Neural progenitor cell (in vitro differentiated cells): ENCODE measurements around the gene TNFRSF25. TPM values are rescaled to one million over a fixed set of nuclear protein-coding genes. Genes with fewer than 3 reads are reported as not detected.

Experiments
- DNase-seq: peaks from one replicate; pipeline ENCODE4 v3.0.0-alpha.2; 2016; ENCODE audit warnings: low spot score
- H2AFZ ChIP-seq: fragments of 200-600 bp; sonication (generic); replicated peaks from 2 replicates; pipeline ENCODE4 v1.6.1; 2016; ENCODE audit warnings: antibody characterized with exemption
- H3F3A ChIP-seq: fragments of 200-600 bp; sonication (generic); 2 replicates; pipeline ENCODE4 v1.6.1; 2016; ENCODE audit warnings: antibody characterized with exemption, low read depth
- H3K27ac ChIP-seq: fragments of 200-600 bp; sonication (generic); 2 replicates; pipeline ENCODE4 v1.5.1; 2016; ENCODE audit warnings: mild to moderate bottlenecking
- H3K27me3 ChIP-seq: fragments of 200-600 bp; sonication (generic); 2 replicates; pipeline ENCODE4 v1.6.1; 2016; ENCODE audit warnings: mild to moderate bottlenecking, moderate library complexity
- H3K36me3 ChIP-seq: fragments of 200-600 bp; sonication (generic); 2 replicates; pipeline ENCODE4 v1.5.1; 2016
- H3K4me1 ChIP-seq: fragments of 200-600 bp; sonication (generic); 2 replicates; pipeline ENCODE4 v1.6.1; 2016; ENCODE audit warnings: mixed run types
- H3K4me2 ChIP-seq: fragments of 200-600 bp; sonication (generic); 2 replicates; pipeline ENCODE4 v1.6.1; 2016
- H3K4me3 ChIP-seq: fragments of 200-600 bp; sonication (generic); 2 replicates; pipeline ENCODE4 v1.5.1; 2016
- H3K79me2 ChIP-seq: fragments of 200-600 bp; sonication (generic); 2 replicates; pipeline ENCODE4 v1.6.1; 2016; ENCODE audit warnings: low read depth
- H3K9ac ChIP-seq: fragments of 200-600 bp; sonication (generic); 2 replicates; pipeline ENCODE4 v1.6.1; 2016
- H3K9me3 ChIP-seq: fragments of 200-600 bp; sonication (generic); 2 replicates; pipeline ENCODE4 v1.5.1; 2016; ENCODE audit warnings: low read depth
- H4K20me1 ChIP-seq: fragments of 200-600 bp; sonication (generic); 2 replicates; pipeline ENCODE4 v1.6.1; 2016; ENCODE audit warnings: low read depth
- H3K27ac Mint-ChIP-seq: 3 replicates; pipeline ENCODE4 v1.8.0; 2021; ENCODE audit warnings: mixed read lengths
- H3K27me3 Mint-ChIP-seq: 2 replicates; pipeline ENCODE4 v1.8.0; 2022; ENCODE audit warnings: low read depth, mild to moderate bottlenecking, inconsistent platforms, moderate library complexity, mixed read lengths; ENCODE audit not compliant: insufficient read depth
- H3K36me3 Mint-ChIP-seq: 3 replicates; pipeline ENCODE4 v1.8.0; 2021; ENCODE audit warnings: mixed read lengths
- H3K4me1 Mint-ChIP-seq: 3 replicates; pipeline ENCODE4 v1.8.0; 2021; ENCODE audit warnings: mixed read lengths
- H3K4me3 Mint-ChIP-seq: 3 replicates; pipeline ENCODE4 v1.8.0; 2021; ENCODE audit warnings: mild to moderate bottlenecking, moderate library complexity, mixed read lengths
- H3K9me3 Mint-ChIP-seq: 3 replicates; pipeline ENCODE4 v1.8.0; 2020; ENCODE audit warnings: mixed read lengths
- EZH2 ChIP-seq: fragments of 200-600 bp; sonication (generic); IDR thresholded peaks from 2 replicates; pipeline ENCODE4 v1.6.1; 2017; ENCODE audit warnings: antibody characterized with exemption, mild to moderate bottlenecking, moderate library complexity
- EZH2phosphoT487 ChIP-seq: fragments of 200-600 bp; sonication (generic); IDR thresholded peaks from 2 replicates; pipeline ENCODE4 v1.6.1; 2017; ENCODE audit warnings: antibody characterized with exemption
- total RNA-seq: library from RNA; depleted of rRNA; stranded (reverse); fragments of >200 nt; gene quantifications from 2 replicates; pipeline ENCODE4 v1.2.3, GENCODE V29; 2015; ENCODE audit warnings: low replicate concordance
- TF ChIP-seq, protein P1 (sequence below): fragments of 200-600 bp; sonication (generic); IDR thresholded peaks from 2 replicates; pipeline ENCODE4 v1.5.1; 2017; ENCODE audit warnings: antibody characterized with exemption, mild to moderate bottlenecking

TNFRSF25 gene
- total RNA-seq, 1 donor from 2014 or later = 15.6 TPM

DNA sequence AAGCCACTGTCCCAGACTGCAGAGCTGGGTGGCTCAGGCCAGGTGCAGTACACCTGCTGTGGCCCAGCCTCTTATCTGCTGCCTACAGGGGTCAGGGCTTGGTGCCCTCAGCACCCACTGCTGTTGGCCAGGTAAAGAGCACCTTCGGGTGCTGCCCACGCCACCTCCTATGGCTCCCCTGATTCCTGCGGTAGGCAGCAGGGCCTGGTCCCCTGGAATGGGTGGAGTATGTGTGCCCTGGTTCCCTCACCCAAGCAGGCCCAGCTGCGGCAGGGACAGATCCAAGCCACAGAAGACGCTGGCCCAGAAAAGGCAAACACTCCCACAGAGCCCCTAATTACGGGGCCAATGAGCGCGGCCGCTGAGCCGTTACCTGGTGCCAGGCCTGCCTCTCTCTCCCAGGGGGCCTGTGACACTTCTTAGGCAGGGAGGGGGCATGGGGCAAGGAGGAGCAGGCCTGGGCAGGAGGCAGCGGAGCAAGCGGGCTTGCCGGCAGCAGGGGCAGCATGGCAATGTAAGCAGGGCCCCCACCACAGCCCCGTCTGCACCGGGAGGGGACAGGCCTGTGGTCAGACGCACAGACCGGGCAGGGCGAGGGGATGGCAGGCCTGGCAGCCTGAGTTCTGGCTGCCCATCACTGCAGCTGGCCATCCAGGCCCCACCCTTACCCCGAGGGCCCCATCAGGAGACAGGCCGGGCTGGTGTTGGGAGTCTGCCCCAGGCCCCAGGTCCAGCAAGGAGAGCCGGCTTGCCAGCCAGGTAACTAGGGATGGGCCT, 22.4 kb downstream of the TNFRSF25 start:
- no peaks in the 10 kb centered on the region for H3K36me3 Mint-ChIP-seq
- no peak overlapping the region for H3K4me3 Mint-ChIP-seq
- H3K27me3 ChIP-seq = peaks cover 46% of the 10 kb centered on the region

DNA sequence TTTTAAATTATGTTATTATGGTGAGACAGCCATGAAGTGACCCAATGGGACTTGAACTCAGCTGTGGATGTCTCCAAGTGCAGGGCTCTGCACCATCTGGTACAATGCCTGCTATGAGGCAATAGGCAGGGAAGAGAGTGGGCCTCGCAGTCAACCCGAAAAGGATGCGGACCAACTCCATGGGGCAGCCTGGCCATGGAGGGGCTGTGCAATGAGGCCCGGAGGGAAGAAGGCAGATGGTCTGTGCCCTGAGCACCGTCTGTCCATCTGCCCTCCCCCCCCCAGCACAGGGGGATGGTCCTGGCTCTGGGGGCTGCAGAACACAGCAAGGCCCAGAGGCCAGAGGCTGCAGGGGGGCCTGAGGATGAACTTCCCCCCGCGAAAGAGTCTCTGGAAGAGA, 24.4 kb downstream of the TNFRSF25 start:
- H3K79me2 ChIP-seq = no peaks in the 10 kb centered on the region
- no peaks in the 10 kb centered on the region for H3K36me3 ChIP-seq
- H3F3A ChIP-seq = peaks cover 31% of the 10 kb centered on the region
- Mint-ChIP-seq H3K4me3 (peak overlapping the region; percentile 64), H3K27ac (no peak overlapping the region), H3K36me3 (no peaks in the 10 kb centered on the region), H3K4me1 (peaks cover 41% of the 10 kb centered on the region), H3K9me3 (no peaks in the 10 kb centered on the region), H3K27me3 (peaks cover 22% of the 10 kb centered on the region)
- H3K9me3 ChIP-seq = no peaks in the 10 kb centered on the region
- peaks cover 34% of the 10 kb centered on the region for H3K27me3 ChIP-seq
- DNase-seq = no peak
- peaks cover 5% of the 10 kb centered on the region for H4K20me1 ChIP-seq
- H3K4me1 ChIP-seq = peaks cover 8% of the 10 kb centered on the region
- no peak overlapping the region for H2AFZ ChIP-seq
- no peak overlapping the region for H3K9ac ChIP-seq
- TF ChIP-seq, protein P1, sequence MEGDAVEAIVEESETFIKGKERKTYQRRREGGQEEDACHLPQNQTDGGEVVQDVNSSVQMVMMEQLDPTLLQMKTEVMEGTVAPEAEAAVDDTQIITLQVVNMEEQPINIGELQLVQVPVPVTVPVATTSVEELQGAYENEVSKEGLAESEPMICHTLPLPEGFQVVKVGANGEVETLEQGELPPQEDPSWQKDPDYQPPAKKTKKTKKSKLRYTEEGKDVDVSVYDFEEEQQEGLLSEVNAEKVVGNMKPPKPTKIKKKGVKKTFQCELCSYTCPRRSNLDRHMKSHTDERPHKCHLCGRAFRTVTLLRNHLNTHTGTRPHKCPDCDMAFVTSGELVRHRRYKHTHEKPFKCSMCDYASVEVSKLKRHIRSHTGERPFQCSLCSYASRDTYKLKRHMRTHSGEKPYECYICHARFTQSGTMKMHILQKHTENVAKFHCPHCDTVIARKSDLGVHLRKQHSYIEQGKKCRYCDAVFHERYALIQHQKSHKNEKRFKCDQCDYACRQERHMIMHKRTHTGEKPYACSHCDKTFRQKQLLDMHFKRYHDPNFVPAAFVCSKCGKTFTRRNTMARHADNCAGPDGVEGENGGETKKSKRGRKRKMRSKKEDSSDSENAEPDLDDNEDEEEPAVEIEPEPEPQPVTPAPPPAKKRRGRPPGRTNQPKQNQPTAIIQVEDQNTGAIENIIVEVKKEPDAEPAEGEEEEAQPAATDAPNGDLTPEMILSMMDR = no peak
- no peak for TF ChIP-seq EZH2phosphoT487
- TF ChIP-seq EZH2 = no peak
- no peak overlapping the region for H3K27ac ChIP-seq
- no peak overlapping the region for H3K4me2 ChIP-seq
- no peak overlapping the region for H3K4me3 ChIP-seq

More for the DNA sequence above, 22.4 kb downstream of the TNFRSF25 start:
- Mint-ChIP-seq H3K27me3 (peaks cover 21% of the 10 kb centered on the region), H3K4me1 (peaks cover 32% of the 10 kb centered on the region), H3K9me3 (no peaks in the 10 kb centered on the region), H3K27ac (no peak overlapping the region)
- no peak for DNase-seq
- peaks cover 51% of the 10 kb centered on the region for H3F3A ChIP-seq
- peaks cover 13% of the 10 kb centered on the region for H3K4me1 ChIP-seq
- H3K36me3 ChIP-seq = no peaks in the 10 kb centered on the region
- H3K79me2 ChIP-seq = no peaks in the 10 kb centered on the region
- H3K27ac ChIP-seq = no peak overlapping the region
- H3K4me2 ChIP-seq = no peak overlapping the region
- no peak overlapping the region for H3K9ac ChIP-seq
- TF ChIP-seq EZH2phosphoT487 (no peak), EZH2 (no peak)
- TF ChIP-seq, protein P1 = no peak
- H3K9me3 ChIP-seq = no peaks in the 10 kb centered on the region
- no peak overlapping the region for H2AFZ ChIP-seq
- H3K4me3 ChIP-seq = no peak overlapping the region
- H4K20me1 ChIP-seq = peaks cover 5% of the 10 kb centered on the region

DNA sequence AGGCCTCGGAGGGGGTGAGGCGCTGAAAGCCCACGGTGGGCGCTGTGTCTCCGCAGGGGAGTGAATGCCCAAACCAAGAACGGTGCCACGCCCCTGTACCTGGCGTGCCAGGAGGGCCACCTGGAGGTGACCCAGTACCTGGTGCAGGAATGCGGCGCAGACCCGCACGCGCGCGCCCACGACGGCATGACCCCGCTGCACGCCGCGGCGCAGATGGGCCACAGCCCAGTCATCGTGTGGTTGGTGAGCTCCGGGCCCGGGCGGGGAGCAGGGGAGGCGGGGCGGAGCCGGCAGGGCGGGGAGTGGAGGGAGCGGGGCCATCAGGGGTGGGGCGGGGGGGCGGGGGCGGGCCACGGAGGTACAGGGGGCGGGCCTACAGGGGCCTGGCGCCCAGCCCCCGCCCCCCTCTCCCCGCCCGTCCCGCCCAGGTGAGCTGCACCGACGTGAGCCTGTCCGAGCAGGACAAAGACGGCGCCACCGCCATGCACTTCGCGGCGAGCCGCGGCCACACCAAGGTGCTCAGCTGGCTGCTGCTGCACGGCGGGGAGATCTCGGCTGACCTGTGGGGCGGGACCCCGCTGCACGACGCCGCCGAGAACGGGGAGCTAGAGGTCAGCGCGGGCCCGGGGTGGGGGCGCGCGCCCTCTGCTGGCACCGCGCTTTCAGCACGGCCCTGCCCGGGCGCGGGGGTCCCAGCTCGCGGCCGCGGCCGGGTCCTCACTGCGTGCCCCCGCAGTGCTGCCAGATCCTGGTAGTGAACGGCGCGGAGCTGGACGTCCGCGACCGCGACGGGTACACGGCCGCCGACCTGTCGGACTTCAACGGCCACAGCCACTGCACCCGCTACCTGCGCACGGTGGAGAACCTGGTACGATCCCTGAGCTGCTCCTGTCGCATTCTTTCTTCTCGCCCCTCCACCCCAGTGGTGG, 25.5 kb downstream of the TNFRSF25 start:
- no peak overlapping the region for H2AFZ ChIP-seq
- H3K4me1 ChIP-seq = peaks cover 5% of the 10 kb centered on the region
- Mint-ChIP-seq H3K27me3 (peaks cover 22% of the 10 kb centered on the region), H3K9me3 (no peaks in the 10 kb centered on the region), H3K4me3 (peak overlapping the region; percentile 64), H3K27ac (no peak overlapping the region), H3K4me1 (peaks cover 34% of the 10 kb centered on the region), H3K36me3 (no peaks in the 10 kb centered on the region)
- no peak overlapping the region for H3K9ac ChIP-seq
- peak overlapping the region; percentile 72 for H3K4me2 ChIP-seq
- H3K9me3 ChIP-seq = no peaks in the 10 kb centered on the region
- no peaks in the 10 kb centered on the region for H3K36me3 ChIP-seq
- peak; percentile 84 for DNase-seq
- H3K4me3 ChIP-seq = peak overlapping the region; percentile 43
- peaks cover 5% of the 10 kb centered on the region for H4K20me1 ChIP-seq
- H3K27me3 ChIP-seq = peaks cover 34% of the 10 kb centered on the region
- TF ChIP-seq, protein P1 = peak; percentile 65
- TF ChIP-seq EZH2 = peak; percentile 44
- TF ChIP-seq EZH2phosphoT487 = no peak
- no peaks in the 10 kb centered on the region for H3K79me2 ChIP-seq
- peaks cover 28% of the 10 kb centered on the region for H3F3A ChIP-seq
- no peak overlapping the region for H3K27ac ChIP-seq
